Nephron progenitor cell (in vitro differentiated cells): ENCODE data around the gene ACTR6.

Source experiments
- DNase-seq: peaks from one replicate; pipeline ENCODE4 v3.0.0; 2021
- H3K27ac Mint-ChIP-seq: 2 replicates; pipeline ENCODE4 v1.8.0; 2021; ENCODE audit warnings: mild to moderate bottlenecking, moderate library complexity, mixed read lengths
- H3K27me3 Mint-ChIP-seq: 2 replicates; pipeline ENCODE4 v1.8.0; 2021; ENCODE audit warnings: mild to moderate bottlenecking, low read depth, mixed read lengths; ENCODE audit not compliant: poor library complexity
- H3K36me3 Mint-ChIP-seq: 2 replicates; pipeline ENCODE4 v1.8.0; 2021; ENCODE audit warnings: low read depth, mixed read lengths
- H3K4me1 Mint-ChIP-seq: 2 replicates; pipeline ENCODE4 v1.8.0; 2021; ENCODE audit warnings: mixed read lengths
- H3K4me3 Mint-ChIP-seq: 2 replicates; pipeline ENCODE4 v1.8.0; 2021; ENCODE audit warnings: mild to moderate bottlenecking, moderate library complexity, mixed read lengths
- H3K9me3 Mint-ChIP-seq: 2 replicates; pipeline ENCODE4 v1.8.0; 2021; ENCODE audit warnings: mild to moderate bottlenecking, moderate library complexity, mixed read lengths
- TF ChIP-seq, protein P1 (sequence below): fragments of 200-600 bp; sonication (generic); IDR thresholded peaks from 2 replicates; pipeline ENCODE4 v1.5.0; 2021; ENCODE audit warnings: antibody characterized with exemption

Gene ACTR6

GRCh38 chr12:100234166-100234565, 33.6 kb downstream of the ACTR6 start:
- peaks cover 12% of the 10 kb centered on the region for H3K36me3 Mint-ChIP-seq
- H3K4me1 Mint-ChIP-seq, result peaks cover 8% of the 10 kb centered on the region
- H3K27me3 Mint-ChIP-seq, result peaks cover 2% of the 10 kb centered on the region
- DNase-seq, result peak; percentile 4
- peak overlapping the region; percentile 94 for H3K27ac Mint-ChIP-seq
- TF ChIP-seq, protein P1, sequence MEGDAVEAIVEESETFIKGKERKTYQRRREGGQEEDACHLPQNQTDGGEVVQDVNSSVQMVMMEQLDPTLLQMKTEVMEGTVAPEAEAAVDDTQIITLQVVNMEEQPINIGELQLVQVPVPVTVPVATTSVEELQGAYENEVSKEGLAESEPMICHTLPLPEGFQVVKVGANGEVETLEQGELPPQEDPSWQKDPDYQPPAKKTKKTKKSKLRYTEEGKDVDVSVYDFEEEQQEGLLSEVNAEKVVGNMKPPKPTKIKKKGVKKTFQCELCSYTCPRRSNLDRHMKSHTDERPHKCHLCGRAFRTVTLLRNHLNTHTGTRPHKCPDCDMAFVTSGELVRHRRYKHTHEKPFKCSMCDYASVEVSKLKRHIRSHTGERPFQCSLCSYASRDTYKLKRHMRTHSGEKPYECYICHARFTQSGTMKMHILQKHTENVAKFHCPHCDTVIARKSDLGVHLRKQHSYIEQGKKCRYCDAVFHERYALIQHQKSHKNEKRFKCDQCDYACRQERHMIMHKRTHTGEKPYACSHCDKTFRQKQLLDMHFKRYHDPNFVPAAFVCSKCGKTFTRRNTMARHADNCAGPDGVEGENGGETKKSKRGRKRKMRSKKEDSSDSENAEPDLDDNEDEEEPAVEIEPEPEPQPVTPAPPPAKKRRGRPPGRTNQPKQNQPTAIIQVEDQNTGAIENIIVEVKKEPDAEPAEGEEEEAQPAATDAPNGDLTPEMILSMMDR, result no peak
- H3K4me3 Mint-ChIP-seq, result no peak overlapping the region
- H3K9me3 Mint-ChIP-seq, result peaks cover 9% of the 10 kb centered on the region

- Mint-ChIP-seq H3K4me1 (peaks cover 8% of the 10 kb centered on the region), H3K9me3 (peaks cover 9% of the 10 kb centered on the region), H3K4me3 (no peak overlapping the region), H3K27ac (peak overlapping the region; percentile 94), H3K36me3 (peaks cover 12% of the 10 kb centered on the region), H3K27me3 (peaks cover 2% of the 10 kb centered on the region)
- TF ChIP-seq, protein P1, result peak; percentile 57
- DNase-seq, result no peak
Observed at GRCh38 chr12:100234591-100235304, 34.1 kb downstream of the ACTR6 start.

- peaks cover 12% of the 10 kb centered on the region for H3K36me3 Mint-ChIP-seq
- H3K4me1 Mint-ChIP-seq, result peaks cover 8% of the 10 kb centered on the region
- TF ChIP-seq, protein P1, result no peak
- no peak overlapping the region for H3K27ac Mint-ChIP-seq
- DNase-seq, result no peak
- H3K9me3 Mint-ChIP-seq, result peaks cover 9% of the 10 kb centered on the region
- H3K27me3 Mint-ChIP-seq, result no peaks in the 10 kb centered on the region
- no peak overlapping the region for H3K4me3 Mint-ChIP-seq
Observed at GRCh38 chr12:100238801-100239200, 38.2 kb downstream of the ACTR6 start.

- peaks cover 12% of the 10 kb centered on the region for H3K36me3 Mint-ChIP-seq
- DNase-seq, result no peak
- TF ChIP-seq, protein P1, result no peak
- no peaks in the 10 kb centered on the region for H3K27me3 Mint-ChIP-seq
- peaks cover 9% of the 10 kb centered on the region for H3K9me3 Mint-ChIP-seq
- H3K4me3 Mint-ChIP-seq, result no peak overlapping the region
- peaks cover under 1% of the 10 kb centered on the region for H3K4me1 Mint-ChIP-seq
- H3K27ac Mint-ChIP-seq, result no peak overlapping the region
Observed at GRCh38 chr12:100239589-100239988, 39.0 kb downstream of the ACTR6 start.

DNA sequence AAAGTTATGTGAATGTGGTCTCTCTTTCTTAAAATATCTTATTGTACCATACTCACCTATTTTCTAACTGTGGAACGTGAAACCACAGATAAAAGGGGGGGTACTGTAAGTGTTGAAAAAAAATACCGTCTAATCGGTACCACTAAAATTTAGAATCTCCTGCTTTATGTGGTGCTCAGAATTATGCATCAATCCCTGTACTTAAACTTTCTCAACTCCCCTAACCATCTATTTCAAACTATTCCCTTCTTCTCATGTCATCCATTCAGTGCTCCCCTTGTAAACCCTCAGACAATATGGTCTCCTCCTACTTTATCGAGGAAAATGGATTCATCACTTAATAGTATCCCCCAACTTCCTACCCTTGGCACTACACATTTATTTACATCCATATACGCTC, 42.5 kb downstream of the ACTR6 start:
- H3K4me1 Mint-ChIP-seq, result no peaks in the 10 kb centered on the region
- no peaks in the 10 kb centered on the region for H3K9me3 Mint-ChIP-seq
- H3K4me3 Mint-ChIP-seq, result no peak overlapping the region
- no peaks in the 10 kb centered on the region for H3K36me3 Mint-ChIP-seq
- TF ChIP-seq, protein P1, result no peak
- H3K27ac Mint-ChIP-seq, result no peak overlapping the region
- no peak for DNase-seq
- H3K27me3 Mint-ChIP-seq, result no peaks in the 10 kb centered on the region

- no peak for DNase-seq
- TF ChIP-seq, protein P1, result no peak
- peaks cover 4% of the 10 kb centered on the region for H3K36me3 Mint-ChIP-seq
- H3K27me3 Mint-ChIP-seq, result no peaks in the 10 kb centered on the region
- no peak overlapping the region for H3K27ac Mint-ChIP-seq
- H3K4me3 Mint-ChIP-seq, result no peak overlapping the region
- H3K4me1 Mint-ChIP-seq, result no peaks in the 10 kb centered on the region
- H3K9me3 Mint-ChIP-seq, result no peaks in the 10 kb centered on the region
Observed at GRCh38 chr12:100247765-100248164, 47.1 kb downstream of the ACTR6 start.
